Cerebellar cortex (tissue), 1 donor: Measurements from ENCODE around the gene PLEKHH1.

Experiments used
- DNase-seq: peaks from one replicate; pipeline ENCODE4 v3.0.0-alpha.2; 2015; ENCODE audit warnings: low spot score

PLEKHH1 gene

GRCh38 chr14:67510836-67511235 lies 22.3 kb upstream of the PLEKHH1 start:
- DNase-seq, result no peak

- DNase-seq, result no peak
Measured at GRCh38 chr14:67512463-67513310, 20.4 kb upstream of the PLEKHH1 start.

- DNase-seq, result peak; percentile 93
Measured at GRCh38 chr14:67513631-67514108, 19.4 kb upstream of the PLEKHH1 start.

- DNase-seq, result peak; percentile 87
Measured at GRCh38 chr14:67514203-67514607, 18.9 kb upstream of the PLEKHH1 start.

- DNase-seq, result peak; percentile 52
Measured at GRCh38 chr14:67514650-67515385, 18.3 kb upstream of the PLEKHH1 start.

- DNase-seq, result peak; percentile 43
Measured at GRCh38 chr14:67515386-67516079, 17.6 kb upstream of the PLEKHH1 start.

GRCh38 chr14:67516676-67517075 lies 16.4 kb upstream of the PLEKHH1 start:
- DNase-seq, result peak; percentile 34

- peak; percentile 82 for DNase-seq
Measured at GRCh38 chr14:67517083-67517482, 16.0 kb upstream of the PLEKHH1 start.

- no peak for DNase-seq
Measured at GRCh38 chr14:67519406-67519805, 13.7 kb upstream of the PLEKHH1 start.

GRCh38 chr14:67520482-67520881 lies 12.6 kb upstream of the PLEKHH1 start:
- DNase-seq, result no peak

- DNase-seq, result no peak
Measured at GRCh38 chr14:67522270-67522669, 10.8 kb upstream of the PLEKHH1 start.

- no peak for DNase-seq
Measured at GRCh38 chr14:67523764-67524633, 9.1 kb upstream of the PLEKHH1 start.

- DNase-seq, result no peak
Measured at GRCh38 chr14:67524634-67524963, 8.5 kb upstream of the PLEKHH1 start.

- no peak for DNase-seq
Measured at GRCh38 chr14:67525389-67525788, 7.7 kb upstream of the PLEKHH1 start.

GRCh38 chr14:67526181-67526580 lies 6.9 kb upstream of the PLEKHH1 start:
- peak; percentile 41 for DNase-seq

GRCh38 chr14:67526676-67527459 lies 6.2 kb upstream of the PLEKHH1 start:
- peak; percentile 91 for DNase-seq

GRCh38 chr14:67527756-67528155 lies 5.3 kb upstream of the PLEKHH1 start:
- DNase-seq, result no peak

GRCh38 chr14:67528276-67528675 lies 4.8 kb upstream of the PLEKHH1 start:
- no peak for DNase-seq

GRCh38 chr14:67529947-67530935 lies 2.8 kb upstream of the PLEKHH1 start:
- peak; percentile 30 for DNase-seq

- peak; percentile 32 for DNase-seq
Measured at GRCh38 chr14:67532606-67532997, 488 bp upstream of the PLEKHH1 start.
